ENCODE results near the gene SHKBP1. TPM values are rescaled to one million over a fixed set of nuclear protein-coding genes. Genes with fewer than 3 reads are reported as not detected.

The SHKBP1 gene
- polyA plus RNA-seq, 1 experiment, result 59.0 TPM

DNA sequence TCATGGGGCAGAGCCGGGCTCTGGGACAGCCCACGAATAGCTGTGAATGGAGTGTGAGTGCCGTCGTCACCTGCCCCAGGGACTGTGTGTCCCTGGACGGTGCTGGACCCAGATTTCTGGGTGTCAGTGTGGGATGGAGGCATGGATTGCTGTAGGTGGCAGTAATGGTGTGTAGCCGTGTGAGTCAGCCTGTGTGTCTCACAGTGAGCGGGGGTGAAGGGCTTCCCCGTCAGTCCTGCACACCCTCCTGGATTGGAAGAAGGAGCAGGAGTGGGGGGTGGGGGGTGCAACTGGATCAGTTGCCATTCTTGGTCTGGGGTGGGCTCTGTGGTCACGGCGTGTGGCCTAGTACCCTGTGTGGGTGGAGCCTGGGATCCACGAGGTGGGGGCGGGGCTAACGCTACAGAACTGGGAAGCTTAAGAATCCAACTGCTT is 18.0 kb downstream of the SHKBP1 start:
- no peaks in the 10 kb centered on the region for H3K27me3 ChIP-seq (ENCODE audit: control insufficient read depth, insufficient read depth, low read length)
- CTCF ChIA-PET, result interaction anchor here (0.6 to 2.9 kb wide), 10 partner anchors 8 to 302 kb away, joined by 3 to 16 read pairs (median 4); no protein-coding TSS in a partner anchor
- no peaks in the 10 kb centered on the region for H3K36me3 ChIP-seq (ENCODE audit: control insufficient read depth, insufficient read depth, low read length)
- TF ChIP-seq, protein P1, sequence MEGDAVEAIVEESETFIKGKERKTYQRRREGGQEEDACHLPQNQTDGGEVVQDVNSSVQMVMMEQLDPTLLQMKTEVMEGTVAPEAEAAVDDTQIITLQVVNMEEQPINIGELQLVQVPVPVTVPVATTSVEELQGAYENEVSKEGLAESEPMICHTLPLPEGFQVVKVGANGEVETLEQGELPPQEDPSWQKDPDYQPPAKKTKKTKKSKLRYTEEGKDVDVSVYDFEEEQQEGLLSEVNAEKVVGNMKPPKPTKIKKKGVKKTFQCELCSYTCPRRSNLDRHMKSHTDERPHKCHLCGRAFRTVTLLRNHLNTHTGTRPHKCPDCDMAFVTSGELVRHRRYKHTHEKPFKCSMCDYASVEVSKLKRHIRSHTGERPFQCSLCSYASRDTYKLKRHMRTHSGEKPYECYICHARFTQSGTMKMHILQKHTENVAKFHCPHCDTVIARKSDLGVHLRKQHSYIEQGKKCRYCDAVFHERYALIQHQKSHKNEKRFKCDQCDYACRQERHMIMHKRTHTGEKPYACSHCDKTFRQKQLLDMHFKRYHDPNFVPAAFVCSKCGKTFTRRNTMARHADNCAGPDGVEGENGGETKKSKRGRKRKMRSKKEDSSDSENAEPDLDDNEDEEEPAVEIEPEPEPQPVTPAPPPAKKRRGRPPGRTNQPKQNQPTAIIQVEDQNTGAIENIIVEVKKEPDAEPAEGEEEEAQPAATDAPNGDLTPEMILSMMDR (IDR thresholded peaks at IDR 0.05; ENCODE audit: insufficient read depth, low read depth, low read length), result peak; percentile 33; the same call in 1 of the 2 replicates
- no peak for DNase-seq (ENCODE audit: low read depth)
- POLR2A ChIA-PET, result no interaction called here
- 0 out of 2 replicates have a peak overlapping the region, but pooled peaks have one; percentile 10 for H3K4me3 ChIP-seq (ENCODE audit: low read depth, low read length)

DNA sequence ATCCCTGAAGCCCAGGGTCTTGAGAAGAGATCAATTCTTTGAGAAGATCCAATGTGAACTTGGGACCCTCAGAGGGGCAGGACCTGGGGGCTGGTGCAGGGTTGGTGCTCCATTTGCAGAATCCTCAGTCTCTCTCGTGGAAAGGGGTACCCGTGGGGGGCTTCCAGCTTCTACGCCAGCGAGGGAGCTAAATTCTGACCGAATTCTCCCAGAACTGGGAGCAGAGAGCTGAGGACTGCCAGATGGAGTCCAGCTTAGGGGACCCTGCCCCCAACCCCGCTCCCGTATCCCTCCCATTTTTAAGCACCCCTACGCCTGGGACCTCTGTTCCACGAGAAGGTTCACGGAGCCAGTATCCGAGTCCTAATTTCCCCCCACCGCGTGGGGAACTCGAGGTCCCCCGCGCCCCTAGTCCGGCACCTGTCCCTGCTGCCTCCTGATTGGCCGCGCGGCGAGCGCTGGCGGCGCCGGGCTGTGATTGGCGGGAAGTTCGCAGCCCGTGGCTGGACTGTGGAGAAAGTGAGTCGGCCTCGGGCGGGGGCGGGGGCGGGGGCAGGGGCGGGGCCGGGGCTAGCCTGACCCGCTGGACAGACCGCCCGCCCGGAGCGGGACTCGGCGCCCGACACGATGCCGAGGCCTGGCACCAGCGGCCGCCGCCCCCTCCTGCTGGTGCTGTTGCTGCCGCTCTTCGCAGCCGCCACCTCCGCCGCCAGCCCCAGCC is 20.1 kb downstream of the SHKBP1 start:
- TF ChIP-seq, protein P1 (IDR thresholded peaks at IDR 0.05; ENCODE audit: insufficient read depth, low read depth, low read length), result no peak
- ChIA-PET POLR2A (no interaction called here), CTCF (interaction anchor here (0.6 to 2.9 kb wide), 3 partner anchors 19 to 292 kb away, joined by 3 to 16 read pairs (median 4); no protein-coding TSS in a partner anchor)
- Histone ChIP-seq H3K36me3 (ENCODE audit: control insufficient read depth, insufficient read depth, low read length) (no peaks in the 10 kb centered on the region), H3K27me3 (ENCODE audit: control insufficient read depth, insufficient read depth, low read length) (0 out of 2 replicates have a peak, but pooled peaks cover 2% of the 10 kb centered on the region), H3K4me3 (ENCODE audit: low read depth, low read length) (peak overlapping the region; percentile 37)
- DNase-seq (ENCODE audit: low read depth), result no peak

DNA sequence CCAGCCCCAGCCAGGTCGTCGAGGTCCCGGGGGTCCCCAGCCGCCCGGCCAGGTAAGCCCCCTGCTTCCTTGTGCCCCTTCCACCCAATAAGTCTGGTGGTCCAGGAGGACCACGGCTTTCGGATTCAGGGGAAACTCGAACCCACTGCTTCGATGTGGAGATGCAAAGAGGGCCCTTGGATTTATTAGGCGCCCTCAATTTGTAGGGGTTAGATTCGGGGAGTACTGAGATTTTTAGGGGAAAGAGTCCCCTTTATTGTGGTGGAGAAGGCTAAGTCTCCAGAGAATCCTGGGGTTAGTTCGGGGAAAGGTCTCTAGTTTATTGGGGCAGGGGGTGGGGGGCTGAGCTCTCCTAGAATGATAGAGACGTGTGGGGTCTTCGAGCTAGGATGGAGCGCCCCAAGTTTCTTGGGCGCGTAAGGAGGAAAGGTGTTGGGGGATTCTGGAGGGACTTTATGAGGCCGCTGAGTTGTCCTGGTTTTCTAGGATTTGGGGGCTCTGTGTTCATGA is 20.7 kb downstream of the SHKBP1 start:
- Histone ChIP-seq H3K4me3 (ENCODE audit: low read depth, low read length) (peak overlapping the region; percentile 37), H3K27me3 (ENCODE audit: control insufficient read depth, insufficient read depth, low read length) (0 out of 2 replicates have a peak, but pooled peaks cover 2% of the 10 kb centered on the region), H3K36me3 (ENCODE audit: control insufficient read depth, insufficient read depth, low read length) (no peaks in the 10 kb centered on the region)
- POLR2A ChIA-PET, result no interaction called here
- CTCF ChIA-PET, result interaction anchor here (2.9 to 4.0 kb wide), 2 partner anchors 27 to 36 kb away, joined by 16 read pairs; no protein-coding TSS in a partner anchor
- TF ChIP-seq, protein P1 (IDR thresholded peaks at IDR 0.05; ENCODE audit: insufficient read depth, low read depth, low read length), result no peak
- DNase-seq (ENCODE audit: low read depth), result no peak

GRCh38 chr19:40598121-40598917 is 21.6 kb downstream of the SHKBP1 start:
- ChIA-PET CTCF (interaction anchor here (0.6 to 10.4 kb wide), 20 partner anchors 16 to 459 kb away, joined by 3 to 171 read pairs (median 3); partner anchors contain the start of genes BLVRB and SERTAD1), POLR2A (interaction anchor here (0.6 kb wide), 1 partner anchor 135 kb away, joined by 3 read pairs; no protein-coding TSS in a partner anchor)
- Histone ChIP-seq H3K4me3 (ENCODE audit: low read depth, low read length) (peak overlapping the region; percentile 37), H3K36me3 (ENCODE audit: control insufficient read depth, insufficient read depth, low read length) (no peaks in the 10 kb centered on the region), H3K27me3 (ENCODE audit: control insufficient read depth, insufficient read depth, low read length) (0 out of 2 replicates have a peak, but pooled peaks cover 2% of the 10 kb centered on the region)
- no peak for DNase-seq (ENCODE audit: low read depth)
- TF ChIP-seq, protein P1 (IDR thresholded peaks at IDR 0.05; ENCODE audit: insufficient read depth, low read depth, low read length), result peak; percentile 99
